K562 (cell line): ENCODE data around the gene PPP1R3G. TPM values are rescaled to one million over a fixed set of nuclear protein-coding genes. Genes with fewer than 3 reads are reported as not detected.

ENCODE experiments used
- CEBPG ChIP-seq, 3 experiments: fragments of 200-800 bp in 1 of 3; sonication (Bioruptor generic) in 1 of 3; sonication (generic) in 1 of 3; formaldehyde crosslinking in 1 of 3; IDR thresholded peaks in 2 of 3; conservative IDR thresholded peaks in 1 of 3; 2 replicates each; pipeline versions ENCODE4 v1.6.1 to v1.8.0; 2016 to 2022; ENCODE audit warnings: missing compliant biosample characterization in 2 of 3, missing genetic modification characterization in 2 of 3, mild to moderate bottlenecking in 1 of 3, missing genetic modification reagents in 1 of 3
- GTF3C2 ChIP-seq: IDR thresholded peaks from 3 replicates; pipeline ENCODE4 v1.6.1; 2011; ENCODE audit warnings: borderline replicate concordance, mild to moderate bottlenecking, moderate library complexity; ENCODE audit not compliant: insufficient read length; ENCODE audit errors: extremely low read depth
- HNRNPK ChIP-seq: fragments of 200-400 bp; formaldehyde crosslinking; IDR thresholded peaks from one replicate; pipeline ENCODE4 v1.6.1; 2018; ENCODE audit warnings: mild to moderate bottlenecking, low read depth, low read length; ENCODE audit not compliant: poor library complexity, severe bottlenecking
- IFI16 ChIP-seq: fragments of 250-450 bp; sonication (Bioruptor Pico); IDR thresholded peaks from 2 replicates; pipeline ENCODE4 v2.1.2; 2022; ENCODE audit warnings: mild to moderate bottlenecking, inconsistent platforms
- MITF ChIP-seq: IDR thresholded peaks from 2 replicates; pipeline ENCODE4 v1.6.1; 2014; ENCODE audit warnings: antibody characterized with exemption
- NELFE ChIP-seq: IDR thresholded peaks from 2 replicates; pipeline ENCODE4 v1.6.1; 2011; ENCODE audit warnings: mild to moderate bottlenecking; ENCODE audit not compliant: insufficient read depth, insufficient read length
- NFATC3 ChIP-seq: fragments of 450-650 bp; IDR thresholded peaks from 2 replicates; pipeline ENCODE4 v1.6.1; 2017; ENCODE audit warnings: mild to moderate bottlenecking
- PPARD ChIP-seq: fragments of 250-450 bp; sonication (Bioruptor Pico); IDR thresholded peaks from 2 replicates; pipeline ENCODE4 v1.8.0; 2022; ENCODE audit warnings: inconsistent platforms, mild to moderate bottlenecking, moderate library complexity
- RBM25 ChIP-seq: fragments of 200-400 bp; formaldehyde crosslinking; IDR thresholded peaks from 2 replicates; pipeline ENCODE4 v1.6.1; 2018; ENCODE audit warnings: low read length, low read depth, moderate library complexity; ENCODE audit not compliant: severe bottlenecking
- TGIF2 ChIP-seq: sonication (generic); formaldehyde crosslinking; IDR thresholded peaks from 2 replicates; pipeline ENCODE4 v1.8.1; 2022; ENCODE audit warnings: mild to moderate bottlenecking, missing genetic modification reagents, moderate library complexity
- ZBTB40 ChIP-seq, 2 experiments: fragments of 450-650 bp in 1 of 2; sonication (generic) in 1 of 2; formaldehyde crosslinking in 1 of 2; IDR thresholded peaks; 2 replicates each; pipeline versions ENCODE4 v1.7.1 to v1.9.0; 2016 to 2022; ENCODE audit warnings: inconsistent platforms in 1 of 2, mild to moderate bottlenecking in 1 of 2, missing genetic modification reagents in 1 of 2
- ZNF121 ChIP-seq: sonication (generic); formaldehyde crosslinking; conservative IDR thresholded peaks from 2 replicates; pipeline ENCODE4 v1.8.0; 2022; ENCODE audit warnings: missing genetic modification reagents
- ZNF134 ChIP-seq: fragments of 250-450 bp; sonication (Bioruptor Pico); conservative IDR thresholded peaks from 2 replicates; pipeline ENCODE4 v1.4.0; 2020
- ZNF311 ChIP-seq: fragments of 250-450 bp; sonication (Bioruptor Pico); IDR thresholded peaks from 2 replicates; pipeline ENCODE4 v1.4.0; 2020; ENCODE audit warnings: mild to moderate bottlenecking, moderate library complexity
- polyA plus RNA-seq, 8 experiments: library from polyadenylated mRNA; depleted of rRNA in 4 of 8; stranded (reverse) in 5 of 8; unstranded in 3 of 8; fragments of >200 nt; fragmentation: Nextera tagmentation in 2 of 8; fragmentation: Illumina TruSeq in 1 of 8; extraction: Ambion mirVana in 2 of 8; extraction: Trizol in 1 of 8; gene quantifications; 2 replicates each; pipeline versions ENCODE4 v1.2.1 to v1.2.3, GENCODE V29; 2011 to 2014; ENCODE audit warnings: inconsistent platforms in 1 of 8, missing spikeins in 1 of 8
- total RNA-seq, 7 experiments: library from RNA; depleted of rRNA in 6 of 7; stranded (reverse); fragments of >200 nt in 6 of 7; fragmentation: Illumina TruSeq in 2 of 7; extraction: Trizol in 2 of 7; gene quantifications; 2 replicates each; pipeline versions ENCODE4 v1.2.1 to v1.2.3, GENCODE V29; 2011 to 2021; ENCODE audit warnings: low replicate concordance in 1 of 7

The PPP1R3G gene
- total and polyA plus RNA-seq, 9 of the 15 experiments (the other 6 are each of a cell fraction or from before 2014, with no cell fraction given): 0.01 to 0.13 (median 0.01) TPM; not detected in 4

- TF ChIP-seq ZBTB40 (IDR thresholded peaks at IDR 0.05) (no peak), ZBTB40 (CRISPR knock-in tag; IDR thresholded peaks at IDR 0.05) (no peak), ZNF134 (no peak), RBM25 (no peak), NFATC3 (no peak), ZNF311 (no peak), PPARD (CRISPR knock-in tag) (no peak), TGIF2 (CRISPR knock-in tag) (no peak), MITF (no peak), GTF3C2 (no peak), NELFE (no peak), HNRNPK (no peak), IFI16 (no peak), CEBPG (CRISPR knock-in tag; IDR thresholded peaks at IDR 0.05) (no peak), CEBPG (tag; conservative IDR thresholded peaks at IDR 0.05 in 1 of 2, IDR thresholded peaks at IDR 0.05 in 1 of 2) (no peak), ZNF121 (peak; percentile 75; the same call in 1 of the 2 replicates)
These were observed 1.3 kb upstream of the PPP1R3G start (continued) for GRCh38 chr6:5083813-5084359.
